Panc1 (cell line): Measurements from ENCODE around the gene EIPR1. TPM values are rescaled to one million over a fixed set of nuclear protein-coding genes. Genes with fewer than 3 reads are reported as not detected.

Experiments used
- ATAC-seq: fragments of 200-7000 bp; cut with Tn5 transposase; 2 replicates; pipeline ENCODE4 v1.9.1; 2020; ENCODE audit warnings: mild to moderate bottlenecking, moderate library complexity
- BruUV-seq: library from RNA; stranded (reverse); fragments of 400-500 nt; replicated peaks from 2 replicates; lab custom pipeline; 2021; lab: Mats Ljungman, UMichigan
- CTCF ChIA-PET: fragments of 300-600 bp; sonication (Branson Sonifier 250); formaldehyde crosslinking; loops from one replicate; lab custom pipeline; 2022; ENCODE audit warnings: antibody characterized with exemption; lab: Charles Lee
- POLR2A ChIA-PET: fragments of 300-600 bp; sonication (Branson Sonifier 250); formaldehyde crosslinking; loops from one replicate; lab custom pipeline; 2022; ENCODE audit warnings: antibody characterized with exemption; lab: Charles Lee
- DNase-seq: peaks from one replicate; pipeline ENCODE4 v3.0.0-alpha.2; 2010; ENCODE audit warnings: low read depth, low spot score
- H3K27ac ChIP-seq: 2 replicates; pipeline ENCODE4 v1.5.1; 2011; ENCODE audit warnings: mild to moderate bottlenecking, low read length, inconsistent platforms
- H3K27me3 ChIP-seq: fragments of 200-500 bp; sonication (Bioruptor generic); 2 replicates; pipeline ENCODE4 v1.6.0; 2014; ENCODE audit warnings: low read length, inconsistent platforms; ENCODE audit not compliant: control insufficient read depth, insufficient read depth
- H3K36me3 ChIP-seq: fragments of 200-500 bp; sonication (Bioruptor generic); 2 replicates; pipeline ENCODE4 v1.5.1; 2014; ENCODE audit warnings: inconsistent platforms, mild to moderate bottlenecking, low read length, moderate library complexity; ENCODE audit not compliant: control insufficient read depth, insufficient read depth
- H3K4me1 ChIP-seq: 2 replicates; pipeline ENCODE4 v1.5.1; 2011; ENCODE audit warnings: inconsistent platforms, mild to moderate bottlenecking, low read length, moderate library complexity; ENCODE audit not compliant: control insufficient read depth, insufficient read depth
- H3K4me3 ChIP-seq, 2 experiments: 2 replicates each; pipeline ENCODE4 v1.5.1; 2011 to 2012; ENCODE audit warnings: low read depth in 2 of 2, low read length in 2 of 2, mild to moderate bottlenecking in 2 of 2, inconsistent platforms in 1 of 2, moderate library complexity in 1 of 2
- H3K9me3 ChIP-seq: fragments of 200-500 bp; sonication (Bioruptor generic); 2 replicates; pipeline ENCODE4 v1.5.1; 2014; ENCODE audit warnings: low read depth, mild to moderate bottlenecking, inconsistent platforms, low read length, moderate library complexity; ENCODE audit not compliant: control insufficient read depth, insufficient read depth
- POLR2AphosphoS5 ChIP-seq: IDR thresholded peaks from 2 replicates; pipeline ENCODE4 v1.6.1; 2012; ENCODE audit warnings: mild to moderate bottlenecking, low read depth, low read length, moderate library complexity
- SIN3A ChIP-seq: IDR thresholded peaks from 2 replicates; pipeline ENCODE4 v1.6.1; 2012; ENCODE audit warnings: low read depth, mild to moderate bottlenecking, low read length, moderate library complexity, borderline replicate concordance; ENCODE audit not compliant: insufficient read depth
- TCF7L2 ChIP-seq: IDR thresholded peaks from 2 replicates; pipeline ENCODE4 v1.6.1; 2011; ENCODE audit warnings: mild to moderate bottlenecking, low read depth, low read length, inconsistent platforms
- in situ Hi-C: cut with HindIII; loops from 2 replicates; pipeline ENCODE4 v1.10.0; 2016; ENCODE audit warnings: low sequenced_read_pairs, low pct_unique_long_range_greater_than_20kb
- intact Hi-C: fragments of 100-400 bp; cut with micrococcal nuclease; formaldehyde crosslinking; loops from one replicate; pipeline ENCODE4 v1.10.0; 2022; ENCODE audit not compliant: unreplicated experiment
- total RNA-seq: library from RNA; stranded (reverse); gene quantifications from one replicate; pipeline ENCODE4 v1.2.1, GENCODE V29; 2021; ENCODE audit not compliant: unreplicated experiment
- TF ChIP-seq, protein P1 (sequence below): fragments of 450-650 bp; IDR thresholded peaks from 2 replicates; pipeline ENCODE4 v1.5.1; 2017; ENCODE audit warnings: mild to moderate bottlenecking
- TF ChIP-seq, protein P2 (sequence below), 2 experiments: IDR thresholded peaks; 2 replicates each; pipeline ENCODE4 v1.6.1; 2011 to 2012; ENCODE audit warnings: low read depth in 2 of 2, control low read depth in 1 of 2, low read length in 1 of 2, mild to moderate bottlenecking in 1 of 2, moderate library complexity in 1 of 2; ENCODE audit not compliant: insufficient read depth in 1 of 2

The EIPR1 gene
- total RNA-seq, 1 experiment from 2014 or later, result 26.7 TPM

DNA sequence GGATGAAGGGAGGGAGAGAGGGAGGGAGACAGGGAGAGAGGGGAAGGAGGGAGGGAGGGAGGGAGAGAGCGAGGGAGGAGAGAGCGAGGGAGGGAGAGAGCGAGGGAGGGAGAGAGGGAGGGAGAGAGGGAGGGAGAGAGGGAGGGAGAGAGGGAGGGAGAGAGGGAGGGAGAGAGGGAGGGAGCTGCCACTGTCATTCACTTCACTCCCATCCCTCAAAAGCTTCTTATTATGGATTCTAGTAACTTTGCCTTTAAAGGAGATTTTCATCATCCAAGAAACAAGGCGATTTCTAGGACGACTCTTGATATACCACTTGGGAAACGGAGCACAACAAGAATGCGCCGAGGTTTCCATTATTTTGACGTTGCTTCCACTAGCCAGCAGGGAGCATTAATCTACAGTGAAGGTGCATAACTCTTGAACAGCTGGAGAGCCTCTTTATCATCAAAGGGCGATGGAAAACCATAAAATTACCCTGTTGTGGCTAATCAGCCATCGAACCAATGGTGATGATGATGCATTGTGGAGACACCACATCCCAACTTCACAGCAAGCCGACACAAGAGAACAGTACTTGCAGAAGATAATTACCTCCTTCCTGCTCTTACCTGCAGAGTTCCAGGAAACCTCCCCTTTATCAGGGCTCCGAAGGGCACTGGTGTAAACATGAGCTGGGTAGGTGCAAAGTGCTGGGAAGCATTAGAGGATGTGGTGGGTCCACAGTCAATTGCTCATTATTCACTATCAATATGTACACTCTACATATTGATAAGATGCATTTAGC lies 130.5 kb downstream of the EIPR1 start:
- TF ChIP-seq, protein P1, sequence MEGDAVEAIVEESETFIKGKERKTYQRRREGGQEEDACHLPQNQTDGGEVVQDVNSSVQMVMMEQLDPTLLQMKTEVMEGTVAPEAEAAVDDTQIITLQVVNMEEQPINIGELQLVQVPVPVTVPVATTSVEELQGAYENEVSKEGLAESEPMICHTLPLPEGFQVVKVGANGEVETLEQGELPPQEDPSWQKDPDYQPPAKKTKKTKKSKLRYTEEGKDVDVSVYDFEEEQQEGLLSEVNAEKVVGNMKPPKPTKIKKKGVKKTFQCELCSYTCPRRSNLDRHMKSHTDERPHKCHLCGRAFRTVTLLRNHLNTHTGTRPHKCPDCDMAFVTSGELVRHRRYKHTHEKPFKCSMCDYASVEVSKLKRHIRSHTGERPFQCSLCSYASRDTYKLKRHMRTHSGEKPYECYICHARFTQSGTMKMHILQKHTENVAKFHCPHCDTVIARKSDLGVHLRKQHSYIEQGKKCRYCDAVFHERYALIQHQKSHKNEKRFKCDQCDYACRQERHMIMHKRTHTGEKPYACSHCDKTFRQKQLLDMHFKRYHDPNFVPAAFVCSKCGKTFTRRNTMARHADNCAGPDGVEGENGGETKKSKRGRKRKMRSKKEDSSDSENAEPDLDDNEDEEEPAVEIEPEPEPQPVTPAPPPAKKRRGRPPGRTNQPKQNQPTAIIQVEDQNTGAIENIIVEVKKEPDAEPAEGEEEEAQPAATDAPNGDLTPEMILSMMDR, result no peak
- TF ChIP-seq, protein P2, sequence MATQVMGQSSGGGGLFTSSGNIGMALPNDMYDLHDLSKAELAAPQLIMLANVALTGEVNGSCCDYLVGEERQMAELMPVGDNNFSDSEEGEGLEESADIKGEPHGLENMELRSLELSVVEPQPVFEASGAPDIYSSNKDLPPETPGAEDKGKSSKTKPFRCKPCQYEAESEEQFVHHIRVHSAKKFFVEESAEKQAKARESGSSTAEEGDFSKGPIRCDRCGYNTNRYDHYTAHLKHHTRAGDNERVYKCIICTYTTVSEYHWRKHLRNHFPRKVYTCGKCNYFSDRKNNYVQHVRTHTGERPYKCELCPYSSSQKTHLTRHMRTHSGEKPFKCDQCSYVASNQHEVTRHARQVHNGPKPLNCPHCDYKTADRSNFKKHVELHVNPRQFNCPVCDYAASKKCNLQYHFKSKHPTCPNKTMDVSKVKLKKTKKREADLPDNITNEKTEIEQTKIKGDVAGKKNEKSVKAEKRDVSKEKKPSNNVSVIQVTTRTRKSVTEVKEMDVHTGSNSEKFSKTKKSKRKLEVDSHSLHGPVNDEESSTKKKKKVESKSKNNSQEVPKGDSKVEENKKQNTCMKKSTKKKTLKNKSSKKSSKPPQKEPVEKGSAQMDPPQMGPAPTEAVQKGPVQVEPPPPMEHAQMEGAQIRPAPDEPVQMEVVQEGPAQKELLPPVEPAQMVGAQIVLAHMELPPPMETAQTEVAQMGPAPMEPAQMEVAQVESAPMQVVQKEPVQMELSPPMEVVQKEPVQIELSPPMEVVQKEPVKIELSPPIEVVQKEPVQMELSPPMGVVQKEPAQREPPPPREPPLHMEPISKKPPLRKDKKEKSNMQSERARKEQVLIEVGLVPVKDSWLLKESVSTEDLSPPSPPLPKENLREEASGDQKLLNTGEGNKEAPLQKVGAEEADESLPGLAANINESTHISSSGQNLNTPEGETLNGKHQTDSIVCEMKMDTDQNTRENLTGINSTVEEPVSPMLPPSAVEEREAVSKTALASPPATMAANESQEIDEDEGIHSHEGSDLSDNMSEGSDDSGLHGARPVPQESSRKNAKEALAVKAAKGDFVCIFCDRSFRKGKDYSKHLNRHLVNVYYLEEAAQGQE (IDR thresholded peaks at IDR 0.05; ENCODE audit: insufficient read depth in 1 of 2, low read depth in 2 of 2, low read length in 1 of 2), result no peak
- TF ChIP-seq SIN3A (no peak), TCF7L2 (no peak), POLR2AphosphoS5 (no peak)
- Histone ChIP-seq H3K36me3 (no peaks in the 10 kb centered on the region), H3K4me3 (no peak overlapping the region), H3K27me3 (no peaks in the 10 kb centered on the region), H3K27ac (no peak overlapping the region), H3K4me1 (no peaks in the 10 kb centered on the region), H3K9me3 (no peaks in the 10 kb centered on the region)
- ChIA-PET CTCF (no interaction called here), POLR2A (no interaction called here)
- intact Hi-C loops, result no loop called here
- ATAC-seq (no peak; the same call in 1 of the 2 replicates), DNase-seq (no peak)
- BruUV-seq, result no TSS peak
- in situ Hi-C loops, result no loop called here

DNA sequence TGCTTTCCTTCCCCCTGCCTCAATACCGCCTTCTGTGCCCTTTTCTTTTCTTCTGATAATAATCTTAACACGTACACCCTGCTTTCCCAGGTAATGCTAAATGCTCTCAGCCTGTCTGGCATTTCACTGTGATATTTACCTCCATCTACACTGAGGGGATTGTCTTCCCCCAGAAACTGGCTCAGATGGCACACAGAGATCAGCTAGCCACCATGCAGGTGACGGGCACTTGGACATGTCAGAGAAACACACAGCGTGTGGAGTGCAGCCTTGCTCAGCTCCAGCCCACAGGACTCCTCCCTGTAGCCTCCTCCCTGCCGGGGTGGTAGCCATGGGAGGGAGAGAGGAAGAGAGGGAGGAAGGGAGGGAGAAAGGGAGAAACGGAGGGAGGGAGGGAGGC lies 131.2 kb downstream of the EIPR1 start:
- no peaks in the 10 kb centered on the region for H3K4me1 ChIP-seq
- ChIA-PET CTCF (no interaction called here), POLR2A (no interaction called here)
- no peak for ATAC-seq
- DNase-seq, result no peak
- intact Hi-C loops, result no loop called here
- H3K27ac ChIP-seq, result no peak overlapping the region
- H3K27me3 ChIP-seq, result no peaks in the 10 kb centered on the region
- in situ Hi-C loops, result no loop called here
- H3K36me3 ChIP-seq, result no peaks in the 10 kb centered on the region
- BruUV-seq, result no TSS peak
- no peaks in the 10 kb centered on the region for H3K9me3 ChIP-seq
- TF ChIP-seq SIN3A (no peak), TCF7L2 (no peak), POLR2AphosphoS5 (no peak)
- TF ChIP-seq, protein P2 (IDR thresholded peaks at IDR 0.05; ENCODE audit: insufficient read depth in 1 of 2, low read depth in 2 of 2, low read length in 1 of 2), result no peak
- TF ChIP-seq, protein P1, result no peak
- no peak overlapping the region for H3K4me3 ChIP-seq
